IMR-90 (cell line): ENCODE results near the gene RELT. TPM values are rescaled to one million over a fixed set of nuclear protein-coding genes. Genes with fewer than 3 reads are reported as not detected.

Experiments
- ATAC-seq: fragments of 200-7000 bp; cut with Tn5 transposase; 2 replicates; pipeline ENCODE4 v1.9.1; 2020; ENCODE audit warnings: low read depth, mild to moderate bottlenecking, moderate library complexity
- BruUV-seq: library from RNA; stranded (reverse); fragments of 400-500 nt; replicated peaks from 2 replicates; lab custom pipeline; 2021; lab: Mats Ljungman, UMichigan
- CTCF ChIA-PET: fragments of 300-600 bp; formaldehyde crosslinking; extraction: SDS; loops from one replicate; lab custom pipeline; 2021; ENCODE audit warnings: antibody characterized with exemption; lab: Yijun Ruan, JAX
- POLR2A ChIA-PET: fragments of 300-600 bp; sonication (Branson Sonifier 250); formaldehyde crosslinking; loops from one replicate; lab custom pipeline; 2022; ENCODE audit warnings: antibody characterized with exemption; ENCODE audit not compliant: unreplicated experiment; lab: Charles Lee
- DNase-seq: peaks from one replicate; pipeline ENCODE4 v3.0.0; 2013
- H2AFZ ChIP-seq: replicated peaks from 2 replicates; pipeline ENCODE3; 2013; ENCODE audit warnings: low read length, mild to moderate bottlenecking; ENCODE audit not compliant: poor library complexity
- H2AK5ac ChIP-seq: 2 replicates; pipeline ENCODE4 v1.6.1; 2013; ENCODE audit warnings: low read depth, low read length, inconsistent platforms
- H2AK9ac ChIP-seq: replicated peaks from 2 replicates; pipeline ENCODE3; 2013; ENCODE audit warnings: mild to moderate bottlenecking, low read depth, low read length, moderate library complexity; ENCODE audit not compliant: poor library complexity
- H2BK120ac ChIP-seq: 2 replicates; pipeline ENCODE4 v1.6.1; 2013; ENCODE audit warnings: low read depth, low read length, inconsistent platforms
- H2BK15ac ChIP-seq: 3 replicates; pipeline ENCODE4 v1.6.1; 2013; ENCODE audit warnings: low read depth, low read length, inconsistent platforms
- H2BK20ac ChIP-seq: 2 replicates; pipeline ENCODE4 v1.6.1; 2013; ENCODE audit warnings: low read depth, mild to moderate bottlenecking, inconsistent platforms, low read length, moderate library complexity
- H2BK5ac ChIP-seq: 2 replicates; pipeline ENCODE4 v1.6.1; 2013; ENCODE audit warnings: mild to moderate bottlenecking, low read depth, low read length, inconsistent platforms; ENCODE audit not compliant: poor library complexity, severe bottlenecking
- H3K14ac ChIP-seq: replicated peaks from 2 replicates; pipeline ENCODE4 v1.6.1; 2013; ENCODE audit warnings: low read depth, low read length, inconsistent platforms
- H3K18ac ChIP-seq: 2 replicates; pipeline ENCODE4 v1.6.1; 2013; ENCODE audit warnings: low read depth, low read length, control low read depth
- H3K23ac ChIP-seq: 2 replicates; pipeline ENCODE4 v1.6.1; 2013; ENCODE audit warnings: low read depth, low read length, inconsistent platforms
- H3K27ac ChIP-seq: 2 replicates; pipeline ENCODE4 v1.5.1; 2013; ENCODE audit warnings: mild to moderate bottlenecking, control low read depth, low read length; ENCODE audit not compliant: insufficient read depth
- H3K27me3 ChIP-seq: 2 replicates; pipeline ENCODE4 v1.6.1; 2013; ENCODE audit warnings: low read length; ENCODE audit not compliant: control insufficient read depth, insufficient read depth
- H3K36me3 ChIP-seq: 2 replicates; pipeline ENCODE4 v1.6.1; 2013; ENCODE audit warnings: low read length, mixed read lengths; ENCODE audit not compliant: control insufficient read depth, insufficient read depth
- H3K4ac ChIP-seq: 2 replicates; pipeline ENCODE4 v1.6.1; 2013; ENCODE audit warnings: low read depth, low read length, inconsistent platforms
- H3K4me1 ChIP-seq: 2 replicates; pipeline ENCODE4 v1.6.1; 2013; ENCODE audit warnings: low read length, mixed read lengths; ENCODE audit not compliant: control insufficient read depth, insufficient read depth
- H3K4me2 ChIP-seq: 2 replicates; pipeline ENCODE4 v1.6.1; 2013; ENCODE audit warnings: low read depth, mild to moderate bottlenecking, control low read depth, low read length, moderate library complexity
- H3K4me3 ChIP-seq: 2 replicates; pipeline ENCODE4 v1.5.1; 2013; ENCODE audit warnings: low read depth, mild to moderate bottlenecking, control low read depth, low read length, moderate library complexity; ENCODE audit not compliant: insufficient read depth
- H3K56ac ChIP-seq: 2 replicates; pipeline ENCODE4 v1.6.1; 2013; ENCODE audit warnings: low read length, inconsistent platforms; ENCODE audit not compliant: insufficient read depth; ENCODE audit errors: extremely low read depth
- H3K79me1 ChIP-seq, 2 experiments: 2 replicates each; pipeline ENCODE4 v1.6.1; 2013; ENCODE audit warnings: low read length in 2 of 2, inconsistent platforms in 1 of 2, low read depth in 1 of 2
- H3K9ac ChIP-seq: 2 replicates; pipeline ENCODE4 v1.6.1; 2013; ENCODE audit warnings: low read depth, low read length, control low read depth
- H3K9me1 ChIP-seq: 2 replicates; pipeline ENCODE4 v1.6.1; 2013; ENCODE audit warnings: low read length, inconsistent platforms; ENCODE audit not compliant: insufficient read depth
- H3K9me3 ChIP-seq: 2 replicates; pipeline ENCODE4 v1.6.1; 2013; ENCODE audit warnings: low read length; ENCODE audit not compliant: control insufficient read depth, insufficient read depth
- H4K20me1 ChIP-seq: 2 replicates; pipeline ENCODE4 v1.6.1; 2013; ENCODE audit warnings: low read length, inconsistent platforms; ENCODE audit not compliant: insufficient read depth
- H4K5ac ChIP-seq: 2 replicates; pipeline ENCODE4 v1.6.1; 2013; ENCODE audit warnings: mild to moderate bottlenecking, low read depth, low read length, control low read depth
- H4K8ac ChIP-seq, 2 experiments: 2 replicates each; pipeline ENCODE4 v1.6.1; 2013; ENCODE audit warnings: low read depth in 2 of 2, low read length in 2 of 2, control low read depth in 1 of 2, inconsistent platforms in 1 of 2
- H4K91ac ChIP-seq: 2 replicates; pipeline ENCODE4 v1.6.1; 2013; ENCODE audit warnings: low read depth, low read length, inconsistent platforms; ENCODE audit not compliant: insufficient read depth
- POLR2A ChIP-seq: IDR thresholded peaks from 2 replicates; pipeline ENCODE4 v1.6.1; 2012; ENCODE audit warnings: mild to moderate bottlenecking, low read depth, low read length
- SMC3 ChIP-seq: fragments of 150-350 bp; IDR thresholded peaks from 2 replicates; pipeline ENCODE4 v1.6.1; 2016; ENCODE audit warnings: low read depth, mild to moderate bottlenecking, antibody characterized with exemption, low read length, moderate library complexity
- WGBS, 2 experiments: methylation state at CpG; one replicate each; pipeline versions ENCODE4 v1.1.5 to v1.1.7; 2013; ENCODE audit warnings: missing lambda C conversion rate in 2 of 2; ENCODE audit not compliant: insufficient read length in 1 of 2; ENCODE audit errors: extremely low coverage in 2 of 2; 5-methylcytosine and 5-hydroxymethylcytosine counted together
- dilution Hi-C: fragments of 300-500 bp; cut with HindIII; formaldehyde crosslinking; loops from one replicate; pipeline ENCODE4 v1.14.3; 2018; ENCODE audit warnings: low sequenced_read_pairs; ENCODE audit not compliant: unreplicated experiment
- in situ Hi-C: fragments of 300-500 bp; cut with MboI; formaldehyde crosslinking; loops from 3 replicates; pipeline ENCODE4 v1.14.3; 2019; ENCODE audit warnings: low sequenced_read_pairs, inconsistent platforms, mixed read lengths
- intact Hi-C: fragments of 100-400 bp; cut with micrococcal nuclease; formaldehyde crosslinking; loops from 2 replicates; pipeline ENCODE4 v1.10.0; 2022
- polyA plus RNA-seq, 3 experiments: library from polyadenylated mRNA; depleted of rRNA; stranded (reverse); fragments of >200 nt; gene quantifications; 2 replicates each; pipeline ENCODE4 v1.2.3, GENCODE V29; 2012; ENCODE audit warnings: low replicate concordance in 1 of 3
- total RNA-seq: library from RNA; depleted of rRNA; stranded (reverse); fragments of >200 nt; gene quantifications from 2 replicates; pipeline ENCODE4 v1.2.3, GENCODE V29; 2012

RELT gene
- total and polyA plus RNA-seq, 2 of the 4 experiments (the other 2 are of a cell fraction): 2.3 to 5.3 TPM

DNA sequence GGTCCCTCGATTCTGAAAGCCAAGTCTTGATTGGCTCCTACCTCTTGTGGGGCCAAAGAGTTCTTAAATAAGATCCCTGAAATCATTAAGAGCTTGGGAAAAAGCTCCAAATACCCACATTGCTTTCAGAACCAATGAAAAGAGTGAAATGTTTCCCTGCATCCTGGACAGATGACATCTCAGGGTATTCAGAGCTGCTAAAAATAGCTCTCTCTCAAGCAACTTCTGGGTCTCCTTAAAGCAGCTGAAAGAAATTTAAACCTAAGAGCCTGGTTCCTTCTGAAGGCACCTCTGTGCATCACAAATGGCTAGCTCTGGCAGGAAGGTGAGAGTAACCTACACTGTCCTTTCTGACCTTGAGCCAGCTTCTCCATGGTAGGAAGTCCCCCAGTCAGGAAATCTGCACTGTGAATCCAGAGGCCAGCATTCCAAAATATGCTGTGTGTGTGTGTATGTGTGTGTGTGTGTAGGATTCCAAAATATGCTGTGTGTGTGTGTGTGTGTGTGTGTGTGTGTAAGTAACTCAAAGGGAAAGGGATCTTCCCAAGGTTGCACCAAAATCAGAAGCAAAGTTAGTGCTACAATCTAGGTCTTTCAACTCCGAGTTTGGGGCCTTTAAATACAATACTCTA, 50.1 kb downstream of the RELT start:
- H4K5ac ChIP-seq: no peak overlapping the region
- in situ Hi-C loops: no loop called here
- no peak overlapping the region for H2BK15ac ChIP-seq
- no peak overlapping the region for H2BK20ac ChIP-seq
- no peak overlapping the region for H2AK9ac ChIP-seq
- no TSS peak for BruUV-seq
- H3K36me3 ChIP-seq: no peaks in the 10 kb centered on the region
- H3K4ac ChIP-seq: no peak overlapping the region
- H3K27ac ChIP-seq: no peak overlapping the region
- CTCF ChIA-PET: interaction anchor here (0.6 kb wide), 1 partner anchor 39 kb away, joined by 3 read pairs; no protein-coding TSS in a partner anchor
- H2AFZ ChIP-seq: no peak overlapping the region
- H4K20me1 ChIP-seq: no peaks in the 10 kb centered on the region; the same call in 1 of the 2 replicates
- H2AK5ac ChIP-seq: no peak overlapping the region
- H3K14ac ChIP-seq: peak overlapping the region; percentile 37; the same call in 1 of the 2 replicates
- TF ChIP-seq SMC3: no peak
- TF ChIP-seq POLR2A: no peak
- no peak overlapping the region for H3K4me3 ChIP-seq
- peaks cover 13% of the 10 kb centered on the region for H3K4me1 ChIP-seq
- no peak overlapping the region for H2BK120ac ChIP-seq
- POLR2A ChIA-PET: no interaction called here
- H3K18ac ChIP-seq: no peak overlapping the region
- no peak overlapping the region for H3K9ac ChIP-seq
- H3K9me3 ChIP-seq: no peaks in the 10 kb centered on the region
- peaks cover 5 to 33% of the 10 kb centered on the region in 2 experiments; a peak in 3 of 4 replicates for H3K79me1 ChIP-seq
- H3K23ac ChIP-seq: no peak overlapping the region
- peaks cover 17% of the 10 kb centered on the region for H3K9me1 ChIP-seq
- peak overlapping the region; percentile 24 for H2BK5ac ChIP-seq
- H3K4me2 ChIP-seq: peak overlapping the region; percentile 8; the same call in 1 of the 2 replicates
- peak overlapping the region in 1 of 2 experiments; percentile 1; a peak in 1 of 4 replicates for H4K8ac ChIP-seq
- WGBS, 2 experiments: no CpG with 5 or more reads among the region's 2 CpGs
- 0 out of 2 replicates have a peak, but pooled peaks have one; percentile 19 for ATAC-seq
- dilution Hi-C loops: no loop called here
- no peak overlapping the region for H4K91ac ChIP-seq
- no peak overlapping the region for H3K56ac ChIP-seq
- intact Hi-C loops: no loop called here
- DNase-seq: peak; percentile 53
- H3K27me3 ChIP-seq: no peaks in the 10 kb centered on the region
